Erythroblast (primary cell): ENCODE data around the gene TRAPPC2B.

Experiments
- GATA1 ChIP-seq: IDR thresholded peaks from 2 replicates; pipeline ENCODE4 v1.6.1; 2011; ENCODE audit warnings: low read depth, mild to moderate bottlenecking, control low read depth, low read length, moderate library complexity
- POLR2A ChIP-seq: IDR thresholded peaks from 2 replicates; pipeline ENCODE4 v1.6.1; 2011; ENCODE audit warnings: mild to moderate bottlenecking, low read length

GRCh38 chr19:57359300-57359699, 4.1 kb upstream of the TRAPPC2B start:
- TF ChIP-seq POLR2A: no peak
- no peak for TF ChIP-seq GATA1
